Esophagus mucosa (tissue), 1 donor: Measurements from ENCODE around the gene PGAP3. TPM values are rescaled to one million over a fixed set of nuclear protein-coding genes. Genes with fewer than 3 reads are reported as not detected.
"Not testable (repeated sequence)": the region's sequence is repeated elsewhere in the genome, so short reads cannot be mapped to it uniquely, and the experiment has no call there.

Experiments
- ATAC-seq: fragments of 200-7000 bp; cut with Tn5 transposase; one replicate; pipeline ENCODE4 v1.9.1; 2020
- total RNA-seq: library from RNA; stranded (reverse); gene quantifications from one replicate; pipeline ENCODE4 v1.2.4, GENCODE V29; 2023
- donor health status: DM: yes; HTN: yes; CAD: no.

The PGAP3 gene
- 22.4 TPM for total RNA-seq

GRCh38 chr17:39687546-39688474 is at the start of gene PGAP3:
TSS of gene PGAP3 (minus strand) at chr17:39688057. CDS start at chr17:39688014, 43 bp downstream.
- ATAC-seq: peak; percentile 82

- ATAC-seq: no peak
Observed at GRCh38 chr17:39737206-39737759, 49.4 kb upstream of the PGAP3 start.

GRCh38 chr17:39736319-39737165 is 48.7 kb upstream of the PGAP3 start:
- no peak for ATAC-seq

GRCh38 chr17:39735882-39736281 is 48.0 kb upstream of the PGAP3 start:
- no peak for ATAC-seq

GRCh38 chr17:39732586-39732985 is 44.7 kb upstream of the PGAP3 start:
- ATAC-seq: no peak

GRCh38 chr17:39730095-39730921 is 42.5 kb upstream of the PGAP3 start, which contains the start of gene MIEN1:
TSS of gene MIEN1 (minus strand) at chr17:39730532. CDS start at chr17:39730495, 37 bp downstream.
- peak; percentile 90 for ATAC-seq

GRCh38 chr17:39729280-39729851 is 41.5 kb upstream of the PGAP3 start:
- ATAC-seq: peak; percentile 1

- ATAC-seq: no peak
Observed at GRCh38 chr17:39727556-39727955, 39.7 kb upstream of the PGAP3 start.

GRCh38 chr17:39726617-39727016 is 38.8 kb upstream of the PGAP3 start:
- ATAC-seq: no peak

- ATAC-seq: not testable (repeated sequence)
Observed at GRCh38 chr17:39725923-39726322, 38.1 kb upstream of the PGAP3 start.

- no peak for ATAC-seq
Observed at GRCh38 chr17:39724731-39725130, 36.9 kb upstream of the PGAP3 start.

GRCh38 chr17:39722965-39723848 is 35.4 kb upstream of the PGAP3 start:
- peak; percentile 69 for ATAC-seq

GRCh38 chr17:39722104-39722503 is 34.2 kb upstream of the PGAP3 start:
- ATAC-seq: no peak

- ATAC-seq: no peak
Observed at GRCh38 chr17:39719563-39720355, 31.9 kb upstream of the PGAP3 start.

- ATAC-seq: no peak
Observed at GRCh38 chr17:39717660-39718059, 29.8 kb upstream of the PGAP3 start.

- ATAC-seq: peak; percentile 87
Observed at GRCh38 chr17:39716879-39717536, 29.2 kb upstream of the PGAP3 start.

GRCh38 chr17:39716073-39716818 is 28.4 kb upstream of the PGAP3 start:
- peak; percentile 61 for ATAC-seq

- ATAC-seq: peak; percentile 70
Observed at GRCh38 chr17:39715375-39716072, 27.7 kb upstream of the PGAP3 start.
